Stimulated activated CD4-positive, alpha-beta T cell treated with anti-CD3 and anti-CD28 coated beads, Interleukin-4, amount 100 ng/mL, for 4 hours (primary cell): ENCODE results near the gene ZNF593OS.
A peak's percentile ranks its signal among the peaks of the same experiment; 100 is the strongest.

ENCODE experiments used
- DNase-seq, 2 experiments: peaks; one replicate each; pipeline ENCODE4 v3.0.0-alpha.2; 2020

Gene ZNF593OS

GRCh38 chr1:26124418-26125331 lies 47.0 kb downstream of the ZNF593OS start:
- no peak for DNase-seq

- peak in 1 of 2 experiments; percentile 5 for DNase-seq
Observed at GRCh38 chr1:26122988-26123973, 48.4 kb downstream of the ZNF593OS start.

DNA sequence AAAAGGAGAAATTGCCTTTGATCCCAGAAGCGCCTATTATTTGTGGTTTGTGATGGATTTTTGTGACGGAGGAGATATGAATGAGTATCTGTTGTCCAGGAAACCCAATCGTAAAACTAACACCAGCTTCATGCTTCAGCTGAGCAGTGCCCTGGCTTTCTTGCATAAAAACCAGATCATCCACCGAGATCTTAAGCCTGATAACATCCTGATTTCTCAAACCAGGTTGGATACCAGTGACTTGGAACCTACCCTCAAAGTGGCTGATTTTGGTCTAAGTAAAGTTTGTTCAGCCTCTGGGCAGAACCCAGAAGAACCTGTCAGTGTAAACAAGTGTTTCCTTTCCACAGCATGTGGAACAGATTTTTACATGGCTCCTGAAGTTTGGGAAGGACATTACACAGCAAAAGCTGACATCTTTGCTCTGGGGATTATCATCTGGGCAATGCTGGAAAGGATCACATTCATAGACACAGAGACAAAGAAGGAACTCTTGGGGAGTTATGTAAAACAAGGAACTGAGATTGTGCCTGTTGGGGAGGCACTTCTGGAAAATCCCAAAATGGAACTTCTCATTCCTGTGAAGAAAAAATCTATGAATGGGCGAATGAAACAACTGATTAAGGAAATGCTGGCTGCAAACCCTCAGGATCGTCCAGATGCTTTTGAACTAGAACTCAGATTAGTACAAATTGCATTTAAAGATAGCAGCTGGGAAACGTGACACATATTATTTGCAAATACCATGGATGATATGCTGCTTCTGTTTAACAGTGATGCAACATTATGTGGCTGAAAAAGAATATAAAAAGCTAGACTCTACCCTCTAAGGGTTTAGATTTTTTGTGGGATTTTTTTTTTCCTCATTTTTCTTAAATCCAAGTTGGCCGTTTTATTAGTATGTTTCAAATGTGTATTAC lies 49.5 kb downstream of the ZNF593OS start:
- DNase-seq: no peak

GRCh38 chr1:26119892-26120608 lies 51.6 kb downstream of the ZNF593OS start:
- no peak for DNase-seq
